Measurements from ENCODE around the gene ARHGAP10.
"Not testable (repeated sequence)": the region's sequence is repeated elsewhere in the genome, so short reads cannot be mapped to it uniquely, and the experiment has no call there.

Gene ARHGAP10

DNA sequence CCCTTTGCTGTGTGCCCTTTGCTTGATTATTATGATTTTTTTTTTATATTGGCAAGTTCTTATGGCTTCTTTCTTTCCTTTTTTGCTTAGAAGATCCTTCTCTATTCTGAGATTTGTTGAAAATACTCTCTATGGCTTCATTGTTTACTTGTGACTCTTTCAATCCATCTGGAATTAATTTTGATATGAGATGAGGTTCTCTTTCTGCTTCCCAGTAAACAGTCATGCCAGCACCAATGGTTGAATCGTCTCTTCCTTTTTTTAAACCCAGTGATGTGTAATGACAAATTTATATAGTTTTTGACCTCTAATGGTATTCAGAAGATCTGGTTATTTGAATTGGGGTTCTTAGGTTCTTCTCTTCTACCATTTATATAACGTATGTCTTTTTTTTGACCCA, 121.8 kb downstream of the ARHGAP10 start:
- DNase-seq = peak; percentile 73

- no peak for DNase-seq
Measured at GRCh38 chr4:147854154-147854553, 122.3 kb downstream of the ARHGAP10 start.

DNA sequence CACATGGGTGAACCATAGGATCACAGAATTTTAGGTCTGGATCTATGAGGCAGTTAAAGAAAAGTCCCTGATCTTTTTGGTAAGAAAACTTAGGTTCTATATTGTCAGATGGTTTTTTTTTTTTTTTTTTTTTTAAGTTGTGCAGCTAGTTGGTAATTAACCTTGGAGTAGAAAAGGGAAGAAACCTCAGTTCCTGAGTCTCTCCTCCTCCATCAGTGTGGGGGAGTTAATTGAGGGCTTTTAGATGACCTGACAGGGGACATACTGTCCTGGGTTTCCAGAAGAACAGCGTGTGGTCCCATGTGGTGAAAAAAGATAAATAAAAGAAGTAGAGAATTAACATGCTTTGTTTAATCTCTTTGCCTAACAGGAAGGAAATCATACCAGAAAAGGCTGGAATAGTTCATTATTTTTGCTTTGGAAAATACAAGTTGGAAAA, 123.7 kb downstream of the ARHGAP10 start:
- DNase-seq = no peak

- DNase-seq = no peak
Measured at GRCh38 chr4:147860960-147861359, 129.1 kb downstream of the ARHGAP10 start.

DNA sequence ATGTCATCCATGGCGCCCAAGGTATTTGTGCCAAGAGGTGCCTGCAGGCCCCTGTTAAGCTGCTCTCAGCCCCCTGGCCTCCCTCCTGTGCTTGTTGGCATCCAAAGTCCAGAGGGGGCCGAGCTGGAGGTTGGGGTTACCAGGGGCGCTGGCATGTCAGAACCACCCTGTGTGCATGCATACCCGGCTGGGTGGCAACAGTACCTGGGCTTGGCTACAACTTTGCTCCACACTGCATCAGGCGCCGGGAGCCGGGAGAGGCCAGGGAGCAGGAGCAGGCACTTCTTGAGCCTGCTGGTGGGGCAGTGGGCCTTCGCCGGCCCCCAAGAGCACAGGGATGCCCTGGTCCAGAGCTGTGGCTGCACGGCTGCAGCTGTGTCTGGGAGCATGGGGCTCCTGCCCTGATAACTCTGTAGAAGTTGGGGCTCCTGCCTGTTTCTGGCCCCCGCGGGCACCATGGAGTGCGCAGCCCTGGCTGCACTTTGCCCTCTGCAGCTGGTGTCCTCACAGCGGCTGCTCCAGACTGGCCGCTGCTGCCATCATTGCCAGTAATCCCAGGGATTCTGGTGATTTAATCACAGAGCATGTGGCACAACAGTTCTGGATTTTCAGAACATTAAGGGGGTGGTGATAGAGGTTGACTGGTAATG, 130.3 kb downstream of the ARHGAP10 start:
- DNase-seq = no peak

DNA sequence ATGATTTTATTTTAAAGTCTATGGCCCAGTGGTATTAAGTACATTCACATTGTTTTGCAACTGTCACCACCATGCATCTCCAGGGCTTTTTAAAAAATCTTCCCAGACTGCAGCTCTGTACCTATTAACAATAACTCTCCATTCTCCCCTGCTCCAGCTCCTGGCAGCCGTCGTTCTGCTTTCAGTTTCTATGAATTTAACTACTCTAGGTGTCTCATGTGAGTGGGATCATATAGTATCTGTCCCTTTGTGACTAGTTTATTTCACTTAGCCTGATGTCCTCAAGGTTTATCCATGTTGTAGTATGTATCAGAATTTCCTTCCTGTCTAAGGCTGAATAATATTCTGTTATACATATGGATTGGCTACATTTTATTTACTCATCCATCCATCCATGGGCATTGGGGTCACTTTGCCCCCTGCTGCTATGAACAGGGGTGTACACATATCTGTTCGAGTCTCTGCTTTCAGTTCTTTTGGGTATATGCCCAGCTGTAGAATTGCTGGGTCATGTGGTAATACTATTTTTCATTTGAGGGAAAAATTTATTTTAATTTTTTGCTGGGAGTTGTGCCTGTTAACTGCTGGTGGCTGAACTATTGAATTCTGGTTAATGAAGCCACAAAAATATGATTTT, 131.3 kb downstream of the ARHGAP10 start:
- DNase-seq = no peak

DNA sequence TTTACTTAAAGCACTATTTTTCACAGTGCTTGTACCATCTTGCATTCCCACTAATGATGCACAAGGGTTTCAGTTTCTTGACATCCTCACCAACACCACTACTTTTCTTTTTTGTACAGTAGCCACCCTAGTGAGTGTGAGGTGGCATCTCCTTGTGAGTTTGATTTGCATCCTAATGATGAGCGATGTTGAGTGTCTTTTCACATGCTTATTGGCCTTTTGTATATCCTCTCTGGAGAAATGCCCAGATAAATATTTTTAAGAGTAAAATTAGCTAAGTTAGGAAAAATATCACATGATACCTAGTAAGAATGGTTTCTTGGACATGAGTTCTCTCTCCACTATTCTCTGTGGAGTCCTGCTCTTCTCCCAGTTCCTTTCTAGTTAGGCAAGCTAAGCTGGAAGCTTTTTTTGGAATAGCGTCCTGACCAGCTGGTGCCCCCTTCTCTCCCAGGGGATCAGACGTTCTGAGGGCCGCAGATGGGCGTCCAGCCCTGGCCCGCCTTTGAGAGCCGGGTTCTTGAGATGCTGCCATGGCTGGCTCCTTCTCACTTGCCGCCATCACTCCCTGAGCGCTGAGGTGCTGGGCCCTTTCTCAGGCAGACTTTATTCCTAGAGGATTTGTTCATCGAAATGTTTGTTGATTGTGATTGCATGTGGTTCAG, 132.1 kb downstream of the ARHGAP10 start:
- no peak for DNase-seq

- DNase-seq = no peak
Measured at GRCh38 chr4:147864607-147865006, 132.7 kb downstream of the ARHGAP10 start.

DNA sequence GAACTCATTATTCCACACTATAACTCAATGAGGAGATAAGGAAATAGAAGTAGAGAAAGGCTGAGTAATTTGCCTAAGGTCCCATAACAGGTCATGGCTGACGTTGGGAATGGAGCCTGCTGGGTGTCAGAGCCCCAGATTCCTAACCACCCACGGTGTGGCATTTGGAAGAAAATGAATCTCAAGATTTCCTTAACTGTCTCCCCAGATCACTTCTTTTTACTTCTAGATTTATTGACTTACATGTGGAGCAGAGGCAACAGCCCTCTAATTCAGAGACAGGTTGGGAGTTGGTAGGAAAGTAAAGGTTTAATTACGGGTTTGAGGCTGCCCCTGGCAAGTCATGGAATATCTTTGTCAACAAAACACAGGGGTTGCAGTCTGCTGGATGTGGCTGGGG, 134.0 kb downstream of the ARHGAP10 start:
- no peak for DNase-seq

DNA sequence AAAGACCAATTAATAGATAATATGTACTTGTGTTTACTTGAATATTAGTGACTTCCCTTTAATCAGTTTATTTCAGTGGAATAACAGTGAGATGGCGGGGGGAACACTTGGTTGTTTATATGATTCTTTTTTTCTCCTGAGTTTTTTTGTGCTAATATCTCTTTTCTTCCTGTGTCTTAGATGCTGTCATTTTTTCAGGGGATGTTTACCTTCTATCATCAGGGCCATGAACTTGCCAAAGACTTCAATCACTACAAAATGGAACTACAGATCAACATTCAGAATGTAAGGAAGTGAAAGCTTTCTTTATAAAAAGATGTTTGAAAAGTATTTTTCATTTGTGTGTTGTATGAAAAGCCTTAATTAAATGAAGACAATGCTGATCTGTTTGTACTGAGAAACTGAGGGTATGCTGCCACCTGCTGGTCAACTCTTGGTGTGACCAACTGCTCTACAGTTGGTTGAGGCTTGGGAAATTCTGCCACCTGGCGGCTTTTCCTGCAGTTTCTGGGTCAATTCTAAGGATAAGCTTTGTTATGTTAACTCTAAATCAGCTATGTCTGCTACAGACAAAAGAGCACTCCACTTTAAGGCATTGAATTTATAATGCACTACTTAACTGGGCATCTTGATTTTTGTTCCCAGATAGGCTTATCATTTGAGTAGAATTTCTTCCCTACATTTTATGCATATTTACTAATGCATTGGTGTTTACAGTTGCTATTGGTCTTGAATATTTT, 134.8 kb downstream of the ARHGAP10 start:
- DNase-seq = peak; percentile 85

GRCh38 chr4:147874109-147874508, 142.2 kb downstream of the ARHGAP10 start:
- DNase-seq = no peak

- no peak for DNase-seq
Measured at GRCh38 chr4:147877308-147877771, 145.5 kb downstream of the ARHGAP10 start.

DNA sequence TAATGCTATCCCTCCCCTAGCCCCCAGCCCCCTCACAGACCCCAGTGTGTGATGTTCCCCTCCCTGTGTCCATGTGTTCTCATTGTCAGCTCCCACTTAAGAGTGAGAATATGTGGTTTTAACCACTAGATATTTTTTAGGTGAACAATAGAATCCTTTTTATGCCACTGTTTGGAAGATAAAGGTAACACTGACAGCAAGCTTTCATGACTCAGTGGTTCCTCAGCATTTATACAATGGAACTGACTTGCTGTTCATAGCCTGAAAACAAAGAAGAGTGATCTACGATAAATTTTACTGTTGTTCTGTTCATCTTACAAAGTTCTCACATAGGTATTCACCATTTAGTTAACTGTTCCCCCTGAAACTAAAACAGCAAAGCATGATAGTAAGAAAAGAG, 147.8 kb downstream of the ARHGAP10 start:
- no peak for DNase-seq

DNA sequence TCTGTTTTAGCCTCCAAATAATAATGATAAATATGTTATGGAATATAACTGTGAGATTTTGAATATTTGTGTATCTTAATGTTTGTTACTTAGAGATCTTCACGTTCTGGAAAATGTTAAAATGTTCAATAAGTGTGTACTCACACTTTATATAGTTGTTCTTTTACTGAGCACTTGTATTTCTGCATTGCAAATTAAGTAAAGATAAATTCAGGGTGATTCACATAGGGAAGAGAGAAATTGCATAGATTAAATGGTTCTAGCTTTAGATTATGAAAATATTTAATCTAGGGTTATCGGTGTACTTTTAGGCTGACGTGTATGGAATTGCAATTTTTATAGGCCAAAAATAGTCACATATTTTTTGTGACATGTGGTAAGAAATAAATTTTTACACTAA, 148.6 kb downstream of the ARHGAP10 start:
- DNase-seq = no peak

- DNase-seq = no peak
Measured at GRCh38 chr4:147884536-147884935, 152.6 kb downstream of the ARHGAP10 start.

GRCh38 chr4:147885216-147885615, 153.3 kb downstream of the ARHGAP10 start:
- not testable (repeated sequence) for DNase-seq

GRCh38 chr4:147891476-147892115, 159.7 kb downstream of the ARHGAP10 start:
- DNase-seq = peak; percentile 57

- no peak for DNase-seq
Measured at GRCh38 chr4:147899512-147899911, 167.6 kb downstream of the ARHGAP10 start.

GRCh38 chr4:147901388-147901787, 169.5 kb downstream of the ARHGAP10 start:
- DNase-seq = peak; percentile 24

GRCh38 chr4:147901916-147902315, 170.0 kb downstream of the ARHGAP10 start:
- no peak for DNase-seq

DNA sequence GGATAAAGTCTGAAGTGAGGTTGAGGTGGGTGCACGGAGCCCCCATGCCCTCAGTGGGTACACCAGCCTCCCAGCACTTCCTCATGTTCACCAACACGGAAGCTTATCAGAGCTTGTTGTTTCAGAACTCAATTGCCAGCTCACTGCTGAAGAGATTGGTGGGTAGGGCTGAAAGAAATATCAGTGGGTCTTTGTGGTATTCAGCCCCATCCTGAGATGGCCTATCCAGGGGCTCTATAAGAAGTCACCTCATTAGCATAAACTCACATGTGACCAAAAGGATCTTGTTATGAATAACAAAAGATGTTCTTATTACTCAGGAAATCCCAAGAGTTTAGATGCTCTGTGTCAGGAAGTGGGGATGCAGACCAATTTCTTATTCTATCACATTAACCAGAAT, 177.3 kb downstream of the ARHGAP10 start:
- no peak for DNase-seq

GRCh38 chr4:147910315-147910714, 178.4 kb downstream of the ARHGAP10 start:
- no peak for DNase-seq

GRCh38 chr4:147912106-147912505, 180.2 kb downstream of the ARHGAP10 start:
- not testable (repeated sequence) for DNase-seq
